Lung microvascular endothelial cell (primary cell): ENCODE data around the gene SLC66A3. TPM values are rescaled to one million over a fixed set of nuclear protein-coding genes. Genes with fewer than 3 reads are reported as not detected.
A peak's percentile ranks its signal among the peaks of the same experiment; 100 is the strongest.

ENCODE experiments used
- DNase-seq, 2 donors: peaks; one replicate each; pipeline versions ENCODE4 v3.0.0 to v3.0.0-alpha.2; 2010; ENCODE audit warnings: low read depth in 2 of 2
- total RNA-seq: library from RNA; depleted of rRNA; stranded (reverse); fragments of >200 nt; gene quantifications from 2 replicates; pipeline ENCODE4 v1.2.1, GENCODE V29; 2014

SLC66A3 gene
- total RNA-seq, 1 donor from 2014 or later, result 37.1 TPM

DNA sequence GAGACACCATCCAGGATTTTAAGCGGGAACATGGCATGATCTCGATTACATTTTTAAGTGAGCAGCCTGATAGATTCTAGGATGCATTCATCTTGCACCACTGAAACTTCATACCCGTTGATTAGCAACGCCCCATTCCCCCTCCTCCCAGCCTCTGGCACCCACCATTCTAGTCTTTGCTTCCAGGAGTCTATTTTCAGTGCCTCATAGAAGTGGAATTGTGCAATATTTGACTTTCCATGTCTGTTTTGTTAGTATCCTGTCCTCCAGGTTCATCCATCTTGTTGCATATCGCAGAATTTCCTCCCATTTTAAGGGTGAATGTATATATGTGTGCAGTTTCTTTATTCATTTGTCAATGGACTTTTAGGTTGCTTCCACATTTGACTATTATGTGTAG is 20.9 kb upstream of the SLC66A3 start:
- DNase-seq, result no peak

- DNase-seq, result peak in 1 of 2 donors; percentile 13
Measured at GRCh38 chr2:11140492-11140891, 14.8 kb upstream of the SLC66A3 start.

GRCh38 chr2:11141319-11141718 is 13.9 kb upstream of the SLC66A3 start:
- DNase-seq, result no peak

DNA sequence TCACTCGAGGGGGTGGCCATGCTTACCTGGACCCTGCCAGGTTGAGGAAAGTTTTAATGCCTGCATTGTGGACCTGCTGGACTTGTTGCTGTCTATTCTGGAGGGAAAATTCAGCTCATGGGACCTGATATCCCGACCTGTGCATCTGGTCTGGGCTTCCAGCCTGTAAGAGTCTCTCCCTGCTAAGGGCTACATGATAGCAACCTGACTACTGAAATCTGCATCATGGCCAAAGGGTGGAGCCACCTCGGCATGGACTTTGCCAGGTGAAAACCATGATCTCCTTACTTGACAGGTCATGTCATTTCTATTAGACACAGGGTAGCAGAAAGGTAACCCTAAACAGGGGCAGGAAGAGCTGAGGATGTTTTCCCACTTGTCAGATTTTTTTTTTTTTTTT is 12.9 kb upstream of the SLC66A3 start:
- no peak for DNase-seq

GRCh38 chr2:11142987-11143386 is 12.3 kb upstream of the SLC66A3 start:
- DNase-seq, result no peak

DNA sequence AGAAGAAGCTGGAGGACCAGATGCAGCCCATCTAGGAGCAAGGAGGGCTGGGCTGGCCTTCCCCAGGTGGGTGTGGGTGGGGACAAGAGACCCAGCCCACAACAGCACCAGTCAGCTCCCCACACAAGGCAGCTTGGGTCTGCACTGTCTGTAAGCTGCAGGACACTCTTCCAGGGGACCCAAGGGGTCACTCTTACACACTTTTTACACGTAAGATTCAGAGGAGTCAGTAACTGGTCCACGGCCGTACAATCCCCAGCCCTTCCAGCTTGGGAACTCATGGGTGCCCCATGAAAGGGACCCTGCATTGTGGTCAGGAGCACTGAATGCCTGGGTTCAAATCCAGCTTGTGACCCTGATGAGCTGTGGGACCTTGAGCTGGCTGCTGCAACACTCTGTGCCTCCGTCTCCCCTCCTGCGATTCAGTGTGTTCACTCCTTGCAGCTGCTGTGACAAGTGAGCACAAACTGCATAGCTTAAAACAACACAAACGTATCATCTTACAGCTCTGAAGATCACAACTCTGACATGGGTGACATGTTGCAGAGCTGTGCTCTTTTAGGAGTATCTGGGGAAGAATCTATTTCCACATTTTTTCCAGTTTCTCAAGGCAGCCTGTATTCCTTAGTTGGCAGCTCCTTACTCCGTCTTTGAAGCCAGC is 11.1 kb upstream of the SLC66A3 start:
- DNase-seq, result no peak

GRCh38 chr2:11144738-11145079 is 10.6 kb upstream of the SLC66A3 start:
- no peak for DNase-seq

GRCh38 chr2:11145350-11145749 is 9.9 kb upstream of the SLC66A3 start:
- DNase-seq, result no peak

GRCh38 chr2:11146076-11146475 is 9.2 kb upstream of the SLC66A3 start:
- no peak for DNase-seq

- no peak for DNase-seq
Measured at GRCh38 chr2:11147263-11147662, 8.0 kb upstream of the SLC66A3 start.

- DNase-seq, result no peak
Measured at GRCh38 chr2:11152591-11152990, 2.7 kb upstream of the SLC66A3 start.

GRCh38 chr2:11154016-11154922 is 998 bp upstream of the SLC66A3 start:
- peak in 1 of 2 donors; percentile 29 for DNase-seq

DNA sequence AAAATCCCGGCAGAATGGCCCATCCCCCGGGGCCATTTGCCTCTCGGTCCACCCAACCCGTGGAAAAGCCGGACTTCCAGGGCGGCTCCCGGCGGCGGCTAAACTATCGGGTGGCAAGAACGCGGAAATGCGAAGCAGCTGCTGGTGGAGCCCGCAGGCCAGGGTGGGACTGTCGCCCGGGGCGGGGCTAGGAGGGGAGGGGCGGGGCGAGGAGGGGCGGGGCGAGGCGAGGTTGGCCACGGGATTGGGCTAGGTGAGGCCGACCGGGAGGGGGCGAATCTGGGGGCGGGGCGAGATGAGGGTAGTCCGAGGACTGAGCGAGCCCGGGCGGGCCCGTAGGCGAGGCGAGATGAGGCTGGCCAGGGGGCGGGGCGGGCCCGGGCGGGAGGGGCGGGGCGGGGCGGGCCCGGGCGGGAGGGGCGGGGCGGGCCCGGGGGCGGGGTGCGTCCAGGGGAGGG is 315 bp upstream of the SLC66A3 start:
- peak; percentile 97 for DNase-seq

GRCh38 chr2:11156396-11157075 is 1.3 kb downstream of the SLC66A3 start:
- no peak for DNase-seq

DNA sequence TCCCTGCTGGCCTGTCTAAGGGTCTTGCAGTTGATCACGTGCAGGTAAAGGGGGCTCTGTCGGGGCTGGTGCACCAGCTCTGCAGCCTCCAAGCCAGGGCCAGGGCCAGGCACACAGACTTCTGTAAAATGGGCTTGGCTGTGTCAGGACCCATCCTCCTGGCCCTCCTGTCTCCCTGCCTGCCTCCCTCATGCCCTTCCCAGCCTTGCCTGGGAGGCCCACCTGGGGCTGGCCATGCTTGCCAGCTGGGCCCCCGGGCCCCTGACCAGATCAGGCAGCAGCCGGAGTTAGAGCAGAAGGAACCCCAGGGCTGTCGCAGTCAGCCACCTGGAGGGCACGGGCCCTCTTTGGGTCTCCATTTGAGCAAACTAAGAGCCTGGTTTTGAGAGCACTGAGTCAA is 2.0 kb downstream of the SLC66A3 start:
- no peak for DNase-seq

DNA sequence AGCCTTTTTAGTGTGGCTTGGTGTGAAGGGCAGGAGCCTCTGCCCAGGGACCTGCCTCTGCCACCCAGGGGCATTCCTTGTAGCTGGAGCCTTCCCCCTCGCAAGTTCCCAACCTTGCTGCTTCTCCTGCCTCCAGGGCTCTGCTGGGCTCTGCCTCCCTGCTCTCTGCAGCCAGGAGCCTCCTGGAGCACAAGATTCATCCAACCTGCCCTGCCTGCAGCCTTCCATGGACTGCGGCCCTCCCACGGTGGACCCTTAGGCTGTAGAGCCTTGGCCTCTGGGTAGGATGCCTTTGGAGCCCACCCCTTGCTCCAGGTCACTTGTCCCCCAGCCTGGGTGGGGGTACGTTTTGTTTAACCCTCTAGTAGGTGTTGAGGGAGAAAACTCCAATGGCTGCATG is 2.5 kb downstream of the SLC66A3 start:
- DNase-seq, result no peak

DNA sequence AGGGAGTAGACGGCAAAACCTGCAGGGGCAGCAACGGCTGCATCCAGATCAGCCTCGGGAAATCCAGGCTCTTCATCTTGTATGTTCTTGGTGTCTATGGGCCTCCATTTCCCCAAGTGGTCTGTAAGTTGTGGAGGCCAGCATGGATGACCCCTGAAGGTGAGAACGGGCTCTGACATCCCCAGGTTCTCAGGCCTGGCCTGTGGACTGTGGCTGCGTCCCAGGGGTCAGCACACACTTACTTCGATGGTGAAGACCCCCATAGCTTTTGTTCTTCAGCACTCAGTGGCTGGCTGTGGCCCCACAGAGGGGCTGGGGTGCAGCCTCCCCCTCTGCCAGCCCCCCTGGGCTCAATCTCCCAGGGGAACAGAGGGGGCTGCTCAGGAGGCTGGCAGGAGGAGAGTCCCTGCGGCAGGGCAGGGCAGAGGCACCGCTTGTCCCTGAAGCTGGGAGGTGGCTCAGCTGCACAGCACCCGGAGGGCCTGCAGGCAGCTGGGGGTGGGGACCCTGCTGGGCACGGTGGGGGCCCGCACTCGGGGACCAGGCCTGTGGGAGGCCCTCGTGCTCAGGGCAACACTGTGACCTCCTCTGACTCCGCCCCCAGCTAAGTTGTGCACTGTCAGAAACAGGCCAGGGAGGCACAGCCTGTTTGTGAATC is 3.8 kb downstream of the SLC66A3 start:
- DNase-seq, result no peak

- no peak for DNase-seq
Measured at GRCh38 chr2:11159574-11160170, 4.4 kb downstream of the SLC66A3 start.

- no peak for DNase-seq
Measured at GRCh38 chr2:11160256-11160655, 5.0 kb downstream of the SLC66A3 start.

- no peak for DNase-seq
Measured at GRCh38 chr2:11160731-11161455, 5.6 kb downstream of the SLC66A3 start.

DNA sequence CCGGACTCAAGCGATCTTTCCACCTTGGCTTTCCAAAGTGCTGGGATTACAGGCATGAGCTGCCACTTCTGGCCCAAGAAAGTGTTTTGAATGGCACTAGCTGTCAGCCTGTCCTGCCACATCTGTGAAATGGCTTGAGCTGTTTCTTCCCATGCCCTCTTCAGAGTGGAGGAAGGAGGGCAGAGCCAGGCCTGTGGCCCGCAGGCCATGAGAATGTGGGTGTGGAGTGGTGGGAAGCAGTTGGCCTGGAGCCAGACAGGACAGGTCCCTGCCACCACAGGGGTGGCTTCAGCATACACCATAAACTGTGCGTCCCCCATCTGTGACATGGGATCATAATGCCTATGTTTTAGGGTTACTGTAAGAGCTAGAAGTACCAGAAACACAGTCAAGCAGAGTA is 6.5 kb downstream of the SLC66A3 start:
- DNase-seq, result no peak
